ENCODE measurements around the gene PGAM1.
"Not testable (repeated sequence)": the region's sequence is repeated elsewhere in the genome, so short reads cannot be mapped to it uniquely, and the experiment has no call there.

Gene PGAM1

GRCh38 chr10:97474918-97475317 lies 48.9 kb downstream of the PGAM1 start:
- in situ Hi-C loops (cut with MboI; ENCODE audit: low pct_unique_long_range_greater_than_20kb, low sequenced_read_pairs, unreplicated experiment) = no loop called here
- DNase-seq (ENCODE audit: low spot score) = no peak
- TF ChIP-seq CTCF (IDR thresholded peaks at IDR 0.05; ENCODE audit: extremely low read depth, insufficient read depth, missing control alignments) = no peak

GRCh38 chr10:97475936-97476594 lies 50.1 kb downstream of the PGAM1 start:
- TF ChIP-seq CTCF (IDR thresholded peaks at IDR 0.05; ENCODE audit: extremely low read depth, insufficient read depth, missing control alignments) = no peak
- no peak for DNase-seq (ENCODE audit: low spot score)
- in situ Hi-C loops (cut with MboI; ENCODE audit: low pct_unique_long_range_greater_than_20kb, low sequenced_read_pairs, unreplicated experiment) = no loop called here

- in situ Hi-C loops (cut with MboI; ENCODE audit: low pct_unique_long_range_greater_than_20kb, low sequenced_read_pairs, unreplicated experiment); DNase-seq (ENCODE audit: low spot score): not testable (repeated sequence)
Observed at GRCh38 chr10:97479410-97479809, 53.4 kb downstream of the PGAM1 start.

- no peak for DNase-seq (ENCODE audit: low spot score)
- in situ Hi-C loops (cut with MboI; ENCODE audit: low pct_unique_long_range_greater_than_20kb, low sequenced_read_pairs, unreplicated experiment) = no loop called here
- no peak for TF ChIP-seq CTCF (IDR thresholded peaks at IDR 0.05; ENCODE audit: extremely low read depth, insufficient read depth, missing control alignments)
Observed at GRCh38 chr10:97479939-97480338, 53.9 kb downstream of the PGAM1 start.

- no peak for DNase-seq (ENCODE audit: low spot score)
- in situ Hi-C loops (cut with MboI; ENCODE audit: low pct_unique_long_range_greater_than_20kb, low sequenced_read_pairs, unreplicated experiment) = no loop called here
- TF ChIP-seq CTCF (IDR thresholded peaks at IDR 0.05; ENCODE audit: extremely low read depth, insufficient read depth, missing control alignments) = no peak
Observed at GRCh38 chr10:97481071-97481470, 55.1 kb downstream of the PGAM1 start.

GRCh38 chr10:97482381-97482780 lies 56.4 kb downstream of the PGAM1 start:
- DNase-seq (ENCODE audit: low spot score) = no peak
- in situ Hi-C loops (cut with MboI; ENCODE audit: low pct_unique_long_range_greater_than_20kb, low sequenced_read_pairs, unreplicated experiment) = no loop called here

More at GRCh38 chr10:97482381-97482780, 56.4 kb downstream of the PGAM1 start:
- no peak for TF ChIP-seq CTCF (IDR thresholded peaks at IDR 0.05; ENCODE audit: extremely low read depth, insufficient read depth, missing control alignments)
